ENCODE results near the gene PDGFD.

- TF ChIP-seq ATF3 (CRISPR knock-in tag; conservative IDR thresholded peaks at IDR 0.05) (no peak), CREB1 (CRISPR knock-in tag; IDR thresholded peaks at IDR 0.05) (no peak), IRF1 (CRISPR knock-in tag; IDR thresholded peaks at IDR 0.05) (no peak), ESRRA (CRISPR knock-in tag; IDR thresholded peaks at IDR 0.05; ENCODE audit: borderline replicate concordance) (no peak), JUN (CRISPR knock-in tag; IDR thresholded peaks at IDR 0.05) (no peak), CTCF (IDR thresholded peaks at IDR 0.05) (no peak), ZBTB43 (CRISPR knock-in tag; IDR thresholded peaks at IDR 0.05) (no peak)
Measured at GRCh38 chr11:103901656-103902055, 262.3 kb downstream of the PDGFD start.

All from WTC11 (cell line).